DND-41 (cell line): ENCODE measurements around the gene MAP1A.
"Not testable (repeated sequence)": the region's sequence is repeated elsewhere in the genome, so short reads cannot be mapped to it uniquely, and the experiment has no call there.

Source experiments
- EZH2 ChIP-seq: IDR thresholded peaks from 3 replicates; pipeline ENCODE4 v1.6.1; 2012; ENCODE audit warnings: borderline replicate concordance, low read depth, mild to moderate bottlenecking, moderate library complexity, low read length, inconsistent platforms; ENCODE audit not compliant: severe bottlenecking
- TF ChIP-seq, protein P1 (sequence below): IDR thresholded peaks from 2 replicates; pipeline ENCODE4 v1.5.1; 2012; ENCODE audit warnings: borderline replicate concordance, low read length, moderate library complexity, mild to moderate bottlenecking; ENCODE audit not compliant: poor library complexity, severe bottlenecking; ENCODE audit errors: extremely low read depth

DNA sequence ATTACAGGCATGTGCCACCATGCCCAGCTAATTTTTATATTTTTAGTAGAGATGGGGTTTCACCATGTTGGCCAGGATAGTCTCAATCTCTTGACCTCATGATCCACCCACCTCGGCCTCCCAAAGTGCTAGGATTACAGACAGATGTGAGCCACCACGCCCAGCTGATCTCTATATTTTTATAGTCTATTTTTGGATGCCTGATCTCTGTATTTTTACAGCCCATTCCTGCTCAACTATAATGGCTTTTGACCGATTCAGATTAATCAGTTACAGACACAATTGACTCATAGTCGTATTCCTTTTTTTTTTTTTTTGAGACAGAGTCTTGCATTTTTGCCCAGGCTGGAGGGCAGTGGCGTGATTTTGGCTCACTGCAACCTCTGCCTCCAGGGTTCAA lies 15.4 kb downstream of the MAP1A start:
- TF ChIP-seq, protein P1, sequence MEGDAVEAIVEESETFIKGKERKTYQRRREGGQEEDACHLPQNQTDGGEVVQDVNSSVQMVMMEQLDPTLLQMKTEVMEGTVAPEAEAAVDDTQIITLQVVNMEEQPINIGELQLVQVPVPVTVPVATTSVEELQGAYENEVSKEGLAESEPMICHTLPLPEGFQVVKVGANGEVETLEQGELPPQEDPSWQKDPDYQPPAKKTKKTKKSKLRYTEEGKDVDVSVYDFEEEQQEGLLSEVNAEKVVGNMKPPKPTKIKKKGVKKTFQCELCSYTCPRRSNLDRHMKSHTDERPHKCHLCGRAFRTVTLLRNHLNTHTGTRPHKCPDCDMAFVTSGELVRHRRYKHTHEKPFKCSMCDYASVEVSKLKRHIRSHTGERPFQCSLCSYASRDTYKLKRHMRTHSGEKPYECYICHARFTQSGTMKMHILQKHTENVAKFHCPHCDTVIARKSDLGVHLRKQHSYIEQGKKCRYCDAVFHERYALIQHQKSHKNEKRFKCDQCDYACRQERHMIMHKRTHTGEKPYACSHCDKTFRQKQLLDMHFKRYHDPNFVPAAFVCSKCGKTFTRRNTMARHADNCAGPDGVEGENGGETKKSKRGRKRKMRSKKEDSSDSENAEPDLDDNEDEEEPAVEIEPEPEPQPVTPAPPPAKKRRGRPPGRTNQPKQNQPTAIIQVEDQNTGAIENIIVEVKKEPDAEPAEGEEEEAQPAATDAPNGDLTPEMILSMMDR: not testable (repeated sequence)
- not testable (repeated sequence) for TF ChIP-seq EZH2
